ENCODE results near the gene SIDT2.

The SIDT2 gene

DNA sequence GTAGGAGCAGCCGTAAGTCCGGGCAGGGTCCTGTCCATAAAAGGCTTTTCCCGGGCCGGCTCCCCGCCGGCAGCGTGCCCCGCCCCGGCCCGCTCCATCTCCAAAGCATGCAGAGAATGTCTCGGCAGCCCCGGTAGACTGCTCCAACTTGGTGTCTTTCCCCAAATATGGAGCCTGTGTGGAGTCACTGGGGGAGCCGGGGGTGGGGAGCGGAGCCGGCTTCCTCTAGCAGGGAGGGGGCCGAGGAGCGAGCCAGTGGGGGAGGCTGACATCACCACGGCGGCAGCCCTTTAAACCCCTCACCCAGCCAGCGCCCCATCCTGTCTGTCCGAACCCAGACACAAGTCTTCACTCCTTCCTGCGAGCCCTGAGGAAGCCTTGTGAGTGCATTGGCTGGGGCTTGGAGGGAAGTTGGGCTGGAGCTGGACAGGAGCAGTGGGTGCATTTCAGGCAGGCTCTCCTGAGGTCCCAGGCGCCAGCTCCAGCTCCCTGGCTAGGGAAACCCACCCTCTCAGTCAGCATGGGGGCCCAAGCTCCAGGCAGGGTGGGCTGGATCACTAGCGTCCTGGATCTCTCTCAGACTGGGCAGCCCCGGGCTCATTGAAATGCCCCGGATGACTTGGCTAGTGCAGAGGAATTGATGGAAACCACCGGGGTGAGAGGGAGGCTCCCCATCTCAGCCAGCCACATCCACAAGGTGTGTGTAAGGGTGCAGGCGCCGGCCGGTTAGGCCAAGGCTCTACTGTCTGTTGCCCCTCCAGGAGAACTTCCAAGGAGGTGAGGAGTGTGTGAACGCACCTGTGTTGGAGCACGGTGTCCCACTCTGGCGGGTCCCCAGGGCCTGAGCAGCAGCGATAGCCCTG lies 20.7 kb downstream of the SIDT2 start, which contains the start of gene TAGLN:
TAGLN (plus strand) TSS at position 318 of the 863 bp plus-strand sequence. CDS start 3,644 bp downstream, outside the sequence.
- in situ Hi-C loops (cut with HindIII; ENCODE audit: low sequenced_read_pairs) = no loop called here
- DNase-seq (ENCODE audit: low read depth) = peak; percentile 89
- peak within 1 kb of the TSS; percentile 64 for H3K4me3 ChIP-seq (ENCODE audit: low read depth, low read length)
- TF ChIP-seq, protein P1, sequence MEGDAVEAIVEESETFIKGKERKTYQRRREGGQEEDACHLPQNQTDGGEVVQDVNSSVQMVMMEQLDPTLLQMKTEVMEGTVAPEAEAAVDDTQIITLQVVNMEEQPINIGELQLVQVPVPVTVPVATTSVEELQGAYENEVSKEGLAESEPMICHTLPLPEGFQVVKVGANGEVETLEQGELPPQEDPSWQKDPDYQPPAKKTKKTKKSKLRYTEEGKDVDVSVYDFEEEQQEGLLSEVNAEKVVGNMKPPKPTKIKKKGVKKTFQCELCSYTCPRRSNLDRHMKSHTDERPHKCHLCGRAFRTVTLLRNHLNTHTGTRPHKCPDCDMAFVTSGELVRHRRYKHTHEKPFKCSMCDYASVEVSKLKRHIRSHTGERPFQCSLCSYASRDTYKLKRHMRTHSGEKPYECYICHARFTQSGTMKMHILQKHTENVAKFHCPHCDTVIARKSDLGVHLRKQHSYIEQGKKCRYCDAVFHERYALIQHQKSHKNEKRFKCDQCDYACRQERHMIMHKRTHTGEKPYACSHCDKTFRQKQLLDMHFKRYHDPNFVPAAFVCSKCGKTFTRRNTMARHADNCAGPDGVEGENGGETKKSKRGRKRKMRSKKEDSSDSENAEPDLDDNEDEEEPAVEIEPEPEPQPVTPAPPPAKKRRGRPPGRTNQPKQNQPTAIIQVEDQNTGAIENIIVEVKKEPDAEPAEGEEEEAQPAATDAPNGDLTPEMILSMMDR (IDR thresholded peaks at IDR 0.05; ENCODE audit: low read depth, low read length, missing control alignments) = no peak

DNA sequence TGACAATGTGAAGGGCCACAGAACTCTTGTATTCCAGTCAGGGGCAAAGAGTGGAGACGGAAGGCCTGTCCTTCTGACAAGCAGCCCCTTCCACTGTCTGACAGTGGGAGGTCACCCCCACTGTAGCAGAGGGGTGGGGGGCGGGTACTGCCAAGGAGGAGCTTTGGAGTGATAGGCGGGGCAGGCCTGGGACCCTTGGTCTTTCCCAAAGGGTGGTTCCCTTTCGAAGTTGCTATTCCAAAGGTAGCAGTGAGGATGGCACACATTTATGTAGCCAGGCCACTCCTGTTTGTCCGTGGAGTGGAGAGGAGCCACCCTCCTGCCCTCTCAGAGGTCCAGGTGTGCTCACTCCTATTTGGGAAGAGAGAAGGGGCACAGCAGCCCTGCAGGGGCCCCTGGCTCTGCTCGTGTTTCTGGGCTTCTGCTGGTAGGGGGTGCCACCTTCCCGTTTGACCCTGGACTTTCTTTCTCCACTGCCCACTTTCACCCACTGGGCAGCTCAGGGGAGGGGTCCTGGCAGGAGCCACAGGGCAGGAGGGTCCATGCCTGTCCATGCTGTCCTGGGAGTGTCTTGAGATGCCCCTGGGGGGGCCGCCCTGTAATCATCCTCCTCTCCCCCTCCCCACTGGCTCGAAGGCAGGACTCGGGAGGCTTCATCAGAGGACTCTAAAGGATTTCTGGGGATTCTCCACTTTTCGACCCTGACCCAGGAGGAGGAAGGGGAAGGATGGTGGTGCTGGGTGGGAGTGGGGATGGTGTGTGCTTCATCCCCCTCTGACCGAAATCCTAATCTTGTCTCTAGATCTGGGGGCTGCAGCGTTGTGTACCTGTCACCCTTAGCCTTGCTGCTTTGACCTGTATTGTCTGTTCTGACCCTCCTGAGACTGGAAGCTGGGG lies 21.6 kb downstream of the SIDT2 start:
- H3K4me3 ChIP-seq (ENCODE audit: low read depth, low read length) = peak overlapping the region; percentile 64
- in situ Hi-C loops (cut with HindIII; ENCODE audit: low sequenced_read_pairs) = no loop called here
- TF ChIP-seq, protein P1 (IDR thresholded peaks at IDR 0.05; ENCODE audit: low read depth, low read length, missing control alignments) = no peak
- no peak for DNase-seq (ENCODE audit: low read depth)

DNA sequence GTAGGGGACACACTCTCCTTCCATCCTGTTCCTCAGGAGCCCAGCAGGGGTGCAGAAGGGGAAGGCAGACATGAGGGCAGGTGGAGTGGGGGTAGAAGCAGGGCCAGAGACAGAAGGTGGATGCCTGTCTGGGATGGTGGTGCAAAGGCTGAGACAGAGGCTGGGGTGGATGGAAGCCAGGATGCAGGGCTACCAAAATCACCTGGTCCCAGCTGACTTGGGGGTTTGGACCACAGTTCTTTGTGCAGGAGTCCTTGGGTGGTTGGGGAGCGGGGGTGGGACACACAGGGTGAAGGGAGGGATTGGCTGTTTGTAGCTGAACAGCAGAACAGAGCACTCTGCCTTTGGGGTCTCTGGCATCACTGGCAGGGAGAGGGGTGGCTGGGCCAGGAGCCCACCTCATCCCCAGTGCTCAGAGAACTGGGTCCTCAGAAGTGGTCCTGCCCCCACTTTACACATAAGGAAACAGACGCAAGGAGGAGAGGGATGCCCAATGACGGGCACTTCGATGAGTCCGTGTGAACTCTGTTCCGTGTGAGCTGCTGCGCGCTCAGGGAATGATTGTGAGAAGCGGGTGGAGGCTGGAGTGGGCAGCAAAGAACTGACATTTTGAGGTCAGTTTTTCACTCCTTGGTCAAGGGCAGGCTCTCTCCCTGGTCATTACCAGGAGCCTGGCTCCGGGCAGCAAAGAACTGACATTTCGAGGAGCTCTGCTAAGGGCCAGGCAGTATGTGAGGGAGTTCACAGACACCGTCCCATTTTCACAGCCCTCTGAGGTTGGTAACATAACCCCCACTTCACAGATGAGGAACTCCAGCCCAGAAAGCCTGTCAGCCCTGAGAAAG lies 22.5 kb downstream of the SIDT2 start:
- DNase-seq (ENCODE audit: low read depth) = no peak
- TF ChIP-seq, protein P1 (IDR thresholded peaks at IDR 0.05; ENCODE audit: low read depth, low read length, missing control alignments) = no peak
- H3K4me3 ChIP-seq (ENCODE audit: low read depth, low read length) = peak overlapping the region; percentile 64
- in situ Hi-C loops (cut with HindIII; ENCODE audit: low sequenced_read_pairs) = no loop called here

DNA sequence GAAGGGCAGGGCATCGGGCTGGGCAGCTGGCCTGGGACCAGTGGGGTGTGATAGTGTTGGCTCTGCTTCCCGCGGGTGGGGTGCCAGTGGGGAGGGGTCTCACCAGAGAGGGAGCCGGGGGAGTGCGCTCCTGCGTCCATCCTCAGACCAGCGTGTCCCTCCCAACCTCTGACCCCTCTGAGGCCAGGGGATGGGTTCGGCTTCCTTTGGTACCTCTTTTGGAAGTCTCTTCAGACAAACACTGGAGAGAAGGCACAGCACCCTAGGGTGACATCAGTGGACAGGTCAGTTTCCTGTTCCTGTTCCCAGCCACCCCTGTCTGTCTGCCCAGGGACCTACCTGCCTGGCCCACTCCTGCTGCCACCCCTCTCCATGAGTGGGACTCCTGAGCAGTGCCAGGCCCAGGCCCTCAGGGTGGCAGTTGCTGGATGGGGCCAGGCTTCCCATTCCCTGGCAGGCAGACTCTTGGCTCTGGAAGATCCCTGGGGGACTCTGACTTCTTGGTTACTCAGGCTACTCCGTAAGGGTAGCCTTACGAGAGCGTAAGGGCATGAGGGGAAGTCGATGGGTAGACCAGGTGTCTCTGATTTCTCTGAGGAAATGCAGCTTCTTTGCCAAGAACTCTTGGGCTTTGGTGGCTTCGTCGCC lies 23.2 kb downstream of the SIDT2 start:
- TF ChIP-seq, protein P1 (IDR thresholded peaks at IDR 0.05; ENCODE audit: low read depth, low read length, missing control alignments) = no peak
- in situ Hi-C loops (cut with HindIII; ENCODE audit: low sequenced_read_pairs) = no loop called here
- H3K4me3 ChIP-seq (ENCODE audit: low read depth, low read length) = peak overlapping the region; percentile 64
- DNase-seq (ENCODE audit: low read depth) = no peak

DNA sequence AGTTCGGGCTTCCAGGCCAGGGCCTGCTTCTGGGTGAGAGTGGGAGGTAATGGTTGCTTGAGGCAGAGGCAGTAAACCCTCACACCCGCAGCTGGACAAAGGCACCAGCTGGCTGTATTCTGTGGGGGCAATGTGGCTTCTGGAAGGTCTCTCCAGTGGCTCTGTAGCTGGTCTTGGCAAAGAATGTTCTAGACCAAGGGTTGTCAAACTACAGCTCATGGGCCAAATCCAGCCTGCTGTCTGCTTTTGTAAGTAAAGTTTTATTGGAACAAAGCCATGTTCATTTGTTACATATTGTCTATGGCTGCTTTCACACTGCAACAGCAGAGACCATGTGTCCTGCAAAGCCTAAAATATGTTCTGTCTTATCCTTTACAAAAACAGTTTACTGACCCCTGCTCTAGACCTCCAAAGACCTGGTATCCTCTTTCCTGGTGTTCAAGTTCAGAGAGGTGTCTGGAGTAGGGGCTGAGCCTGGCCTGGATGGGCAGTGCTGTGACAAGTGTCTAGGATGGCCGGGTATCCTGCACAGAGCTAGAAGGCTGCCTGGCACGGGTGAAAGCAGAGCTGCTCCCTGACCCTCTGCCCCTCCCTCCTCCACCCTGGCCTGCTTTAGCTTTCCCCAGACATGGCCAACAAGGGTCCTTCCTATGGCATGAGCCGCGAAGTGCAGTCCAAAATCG lies 24.0 kb downstream of the SIDT2 start:
- peak overlapping the region; percentile 64 for H3K4me3 ChIP-seq (ENCODE audit: low read depth, low read length)
- TF ChIP-seq, protein P1 (IDR thresholded peaks at IDR 0.05; ENCODE audit: low read depth, low read length, missing control alignments) = no peak
- DNase-seq (ENCODE audit: low read depth) = no peak
- in situ Hi-C loops (cut with HindIII; ENCODE audit: low sequenced_read_pairs) = no loop called here
